GM12878 (cell line): Measurements from ENCODE around the gene RNF13. TPM values are rescaled to one million over a fixed set of nuclear protein-coding genes. Genes with fewer than 3 reads are reported as not detected.

Source experiments
- ATAC-seq: fragments of 200-7000 bp; cut with Tn5 transposase; 3 replicates; pipeline ENCODE4 v1.9.1; 2020; ENCODE audit warnings: mild to moderate bottlenecking, moderate library complexity
- BruUV-seq: library from RNA; stranded (reverse); fragments of 400-500 nt; replicated peaks from 2 replicates; lab custom pipeline; 2021; lab: Mats Ljungman, UMichigan
- CTCF ChIA-PET: fragments of 300-600 bp; sonication (Branson Sonifier 250); formaldehyde crosslinking; extraction: SDS; loops from one replicate; lab custom pipeline; 2021; ENCODE audit warnings: inconsistent platforms; lab: Yijun Ruan, JAX
- POLR2A ChIA-PET: fragments of 350-600 bp; formaldehyde crosslinking; extraction: SDS; loops from one replicate; lab custom pipeline; 2021; ENCODE audit warnings: inconsistent platforms; lab: Charles Lee
- RAD21 ChIA-PET: fragments of 300-600 bp; sonication (Branson Sonifier 250); formaldehyde crosslinking; loops from one replicate; lab custom pipeline; 2023; ENCODE audit warnings: antibody characterized with exemption; ENCODE audit not compliant: unreplicated experiment; lab: Charles Lee
- SMC1A ChIA-PET: fragments of 300-600 bp; sonication (Branson Sonifier 250); formaldehyde crosslinking; loops from one replicate; lab custom pipeline; 2023; ENCODE audit not compliant: unreplicated experiment, uncharacterized antibody; lab: Charles Lee
- DNase-seq: peaks from one replicate; pipeline ENCODE4 v3.0.0-alpha.2; 2011; ENCODE audit warnings: low read depth, low spot score
- FAIRE-seq: peaks from 3 replicates; lab custom pipeline; 2011; peaks lifted over from hg19 to GRCh38; lab: Jason Lieb, UNC
- H2AFZ ChIP-seq: 2 replicates; pipeline ENCODE4 v1.6.0; 2011; ENCODE audit warnings: low read depth, low read length, control low read depth; ENCODE audit not compliant: control insufficient read depth
- H3K27ac ChIP-seq: 2 replicates; pipeline ENCODE4 v1.5.1; 2011; ENCODE audit warnings: control low read depth; ENCODE audit not compliant: control insufficient read depth, insufficient read depth
- H3K27me3 ChIP-seq, 2 experiments: replicated peaks in 1 of 2; 2 replicates each; pipeline versions ENCODE4 v1.6.0 to v1.6.1; 2011; ENCODE audit warnings: low read length in 1 of 2; ENCODE audit not compliant: control insufficient read depth in 2 of 2, insufficient read depth in 2 of 2
- H3K36me3 ChIP-seq, 2 experiments: 2 replicates each; pipeline ENCODE4 v1.5.1; 2011; ENCODE audit warnings: low read length in 1 of 2; ENCODE audit not compliant: control insufficient read depth in 2 of 2, insufficient read depth in 2 of 2
- H3K4me1 ChIP-seq: 2 replicates; pipeline ENCODE4 v1.6.1; 2011; ENCODE audit warnings: mild to moderate bottlenecking, low read length, moderate library complexity, mixed read lengths; ENCODE audit not compliant: control insufficient read depth, insufficient read depth
- H3K4me2 ChIP-seq: 2 replicates; pipeline ENCODE4 v1.6.0; 2011; ENCODE audit warnings: control low read depth; ENCODE audit not compliant: control insufficient read depth, insufficient read depth
- H3K4me3 ChIP-seq: fragments of 200-600 bp; sonication (generic); 2 replicates; pipeline ENCODE4 v1.5.1; 2016
- H3K79me2 ChIP-seq: 2 replicates; pipeline ENCODE4 v1.6.0; 2011; ENCODE audit warnings: low read length; ENCODE audit not compliant: control insufficient read depth, insufficient read depth
- H3K9ac ChIP-seq: 2 replicates; pipeline ENCODE4 v1.8.0; 2011; ENCODE audit warnings: low read length, control low read depth, mixed read lengths; ENCODE audit not compliant: control insufficient read depth, insufficient read depth
- H3K9me3 ChIP-seq: replicated peaks from 3 replicates; pipeline ENCODE4 v1.5.1; 2011; ENCODE audit warnings: mild to moderate bottlenecking, low read length; ENCODE audit not compliant: control insufficient read depth, insufficient read depth
- H4K20me1 ChIP-seq: 2 replicates; pipeline ENCODE4 v1.6.0; 2011; ENCODE audit not compliant: control insufficient read depth, insufficient read depth
- CEBPB ChIP-seq, 2 experiments: fragments of 150-350 bp in 1 of 2; IDR thresholded peaks; 2 replicates each; pipeline ENCODE4 v1.6.1; 2012 to 2014; ENCODE audit warnings: low read depth in 2 of 2, low read length in 2 of 2, borderline replicate concordance in 1 of 2, inconsistent platforms in 1 of 2
- MTA2 ChIP-seq: fragments of 450-650 bp; IDR thresholded peaks from 2 replicates; pipeline ENCODE4 v1.6.1; 2016; ENCODE audit warnings: low read depth, mild to moderate bottlenecking, moderate library complexity
- RBBP5 ChIP-seq: fragments of 200-600 bp; sonication (generic); conservative IDR thresholded peaks from 2 replicates; pipeline ENCODE4 v1.6.1; 2016
- RFX5 ChIP-seq: IDR thresholded peaks from 2 replicates; pipeline ENCODE4 v1.6.1; 2011; ENCODE audit warnings: low read depth, low read length, improper control_type of control experiment
- SRF ChIP-seq, 2 experiments: IDR thresholded peaks; 2 replicates each; pipeline ENCODE4 v1.6.1; 2011; ENCODE audit warnings: low read depth in 2 of 2, low read length in 2 of 2, mild to moderate bottlenecking in 1 of 2, moderate library complexity in 1 of 2
- STAT3 ChIP-seq: IDR thresholded peaks from 2 replicates; pipeline ENCODE4 v1.6.1; 2011; ENCODE audit warnings: low read depth, low read length, improper control_type of control experiment
- TCF12 ChIP-seq: IDR thresholded peaks from 2 replicates; pipeline ENCODE4 v1.6.1; 2011; ENCODE audit warnings: low read depth, mild to moderate bottlenecking, low read length
- WRNIP1 ChIP-seq: IDR thresholded peaks from 2 replicates; pipeline ENCODE4 v1.6.1; 2011; ENCODE audit warnings: low read depth, low read length, improper control_type of control experiment, borderline replicate concordance
- YBX1 ChIP-seq: fragments of 450-650 bp; IDR thresholded peaks from 2 replicates; pipeline ENCODE4 v1.6.1; 2016; ENCODE audit warnings: antibody characterized with exemption
- YY1 ChIP-seq: IDR thresholded peaks from 2 replicates; pipeline ENCODE4 v1.6.1; 2011; ENCODE audit warnings: low read depth, mild to moderate bottlenecking, low read length
- ZNF622 ChIP-seq: fragments of 450-650 bp; IDR thresholded peaks from 2 replicates; pipeline ENCODE4 v1.6.1; 2017; ENCODE audit warnings: mild to moderate bottlenecking, inconsistent platforms
- WGBS: methylation state at CpG from one replicate; pipeline ENCODE4 v1.1.6; 2016; ENCODE audit warnings: low lambda C conversion rate; ENCODE audit not compliant: insufficient replicate concordance, insufficient coverage; ENCODE audit errors: missing lambda C conversion rate; 5-methylcytosine and 5-hydroxymethylcytosine counted together
- in situ Hi-C: fragments of 300-500 bp; cut with MboI; formaldehyde crosslinking; loops from 9 replicates; pipeline ENCODE4 v1.14.3; 2018; ENCODE audit warnings: mixed read lengths
- intact Hi-C: fragments of 100-400 bp; cut with micrococcal nuclease; formaldehyde crosslinking; loops from one replicate; pipeline ENCODE4 v1.14.2; 2022; ENCODE audit not compliant: unreplicated experiment
- polyA plus RNA-seq, 11 experiments: library from polyadenylated mRNA; depleted of rRNA in 4 of 11; unstranded in 6 of 11; stranded (reverse) in 5 of 11; fragments of >200 nt; fragmentation: Nextera tagmentation in 4 of 11; fragmentation: Illumina TruSeq in 1 of 11; extraction: Ambion mirVana in 4 of 11; extraction: Trizol in 1 of 11; gene quantifications; 1 replicate in 1 of 11; 2 replicates in 10 of 11; pipeline versions ENCODE4 v1.2.1 to v1.2.3, GENCODE V29; 2011 to 2016; ENCODE audit warnings: inconsistent platforms in 2 of 11, missing spikeins in 2 of 11, low read depth in 1 of 11
- total RNA-seq, 4 experiments: library from RNA; depleted of rRNA in 3 of 4; stranded (reverse); fragments of >200 nt in 3 of 4; fragmentation: Illumina TruSeq in 1 of 4; extraction: Trizol in 1 of 4; gene quantifications; 2 replicates each; pipeline versions ENCODE4 v1.2.1 to v1.2.3, GENCODE V29; 2013 to 2021

Gene RNF13
- total and polyA plus RNA-seq, 10 of the 15 experiments (the other 5 are each of a cell fraction or from before 2014, with no cell fraction given), result 18.9 to 73.4 (median 36.7) TPM

- no peak for TF ChIP-seq ZNF622
- no peak for TF ChIP-seq RBBP5
- no peak for TF ChIP-seq YBX1
- TF ChIP-seq, all 136 proteins: peak for 0
These were observed 185.9 kb downstream of the RNF13 start (continued) for GRCh38 chr3:149998946-149999345.

- H3K4me3 ChIP-seq, result no peak overlapping the region
- DNase-seq (no peak), FAIRE-seq (no peak)
- no peaks in the 10 kb centered on the region for H4K20me1 ChIP-seq
- in situ Hi-C loops, result no loop called here
- no peaks in the 10 kb centered on the region; the same call in 2 of the 3 replicates for H3K9me3 ChIP-seq
- no peak overlapping the region for H3K4me2 ChIP-seq
- H3K9ac ChIP-seq, result no peak overlapping the region
- 54% methylated on average over 4 of the region's 4 CpGs for WGBS
- H3K79me2 ChIP-seq, result no peaks in the 10 kb centered on the region
- no peak for TF ChIP-seq MTA2
- no peak for TF ChIP-seq RFX5
- no peak for TF ChIP-seq YY1
- TF ChIP-seq YBX1, result no peak
- no peak for TF ChIP-seq CEBPB (IDR thresholded peaks at IDR 0.05; ENCODE audit: borderline replicate concordance in 1 of 2, low read depth in 2 of 2, low read length in 2 of 2)
- TF ChIP-seq SRF (IDR thresholded peaks at IDR 0.05; ENCODE audit: low read depth in 2 of 2, low read length in 2 of 2), result no peak
- no peak for TF ChIP-seq WRNIP1
- no peak for TF ChIP-seq TCF12
- no peak for TF ChIP-seq STAT3
- TF ChIP-seq, all 136 proteins: peak for 0
- intact Hi-C loops, result no loop called here
- ATAC-seq, result no peak
- Histone ChIP-seq H3K36me3 (no peaks in the 10 kb centered on the region), H3K4me1 (no peaks in the 10 kb centered on the region), H3K27me3 (no peaks in the 10 kb centered on the region), H3K27ac (no peak overlapping the region), H2AFZ (no peak overlapping the region)
- BruUV-seq, result no TSS peak
- RAD21 ChIA-PET, result no interaction called here
- CTCF ChIA-PET, result interaction anchor here (1.1 kb wide), 1 partner anchor 185 kb away, joined by 4 read pairs; no protein-coding TSS in a partner anchor
- POLR2A ChIA-PET, result no interaction called here
- SMC1A ChIA-PET, result no interaction called here
These were observed 186.4 kb downstream of the RNF13 start for GRCh38 chr3:149999421-149999820.
